Activated T-cell treated with anti-CD3 and anti-CD28 coated beads, Interleukin-2, amount 50 U/mL, for 24 hours (primary cell): ENCODE results near the gene IKZF2.
A peak's percentile ranks its signal among the peaks of the same experiment; 100 is the strongest.

Source experiments
- DNase-seq: peaks from one replicate; pipeline ENCODE4 v3.0.0-alpha.2; 2020
- H3K27ac Mint-ChIP-seq: 2 replicates; pipeline ENCODE4 v1.8.0; 2020; ENCODE audit warnings: mild to moderate bottlenecking, mixed read lengths
- H3K27me3 Mint-ChIP-seq: 2 replicates; pipeline ENCODE4 v1.8.0; 2020; ENCODE audit warnings: mixed read lengths
- H3K36me3 Mint-ChIP-seq: 2 replicates; pipeline ENCODE4 v1.8.0; 2020; ENCODE audit warnings: low read depth, mixed read lengths
- H3K4me1 Mint-ChIP-seq: 2 replicates; pipeline ENCODE4 v1.8.0; 2020; ENCODE audit warnings: low read depth, mixed read lengths
- H3K4me3 Mint-ChIP-seq: 2 replicates; pipeline ENCODE4 v1.8.0; 2020; ENCODE audit warnings: mild to moderate bottlenecking, moderate library complexity, mixed read lengths
- H3K9me3 Mint-ChIP-seq: 2 replicates; pipeline ENCODE4 v1.8.0; 2020; ENCODE audit warnings: mixed read lengths

Gene IKZF2

GRCh38 chr2:213018340-213018901, 133.0 kb downstream of the IKZF2 start:
- Mint-ChIP-seq H3K27me3 (peaks cover 14% of the 10 kb centered on the region), H3K4me1 (peaks cover 65% of the 10 kb centered on the region), H3K9me3 (peaks cover 5% of the 10 kb centered on the region), H3K36me3 (peaks cover 2% of the 10 kb centered on the region), H3K4me3 (no peak overlapping the region), H3K27ac (no peak overlapping the region)
- DNase-seq = no peak

GRCh38 chr2:213017404-213017803, 134.0 kb downstream of the IKZF2 start:
- H3K36me3 Mint-ChIP-seq = peaks cover 2% of the 10 kb centered on the region
- peaks cover 57% of the 10 kb centered on the region for H3K4me1 Mint-ChIP-seq
- H3K4me3 Mint-ChIP-seq = no peak overlapping the region

GRCh38 chr2:213016984-213017351, 134.4 kb downstream of the IKZF2 start:
- peaks cover 53% of the 10 kb centered on the region for H3K4me1 Mint-ChIP-seq
- H3K27me3 Mint-ChIP-seq = peaks cover 14% of the 10 kb centered on the region
- peaks cover 5% of the 10 kb centered on the region for H3K9me3 Mint-ChIP-seq
- H3K36me3 Mint-ChIP-seq = peaks cover 2% of the 10 kb centered on the region
- H3K4me3 Mint-ChIP-seq = no peak overlapping the region
- H3K27ac Mint-ChIP-seq = peak overlapping the region; percentile 89
- DNase-seq = no peak

More at GRCh38 chr2:213017404-213017803, 134.0 kb downstream of the IKZF2 start:
- peaks cover 5% of the 10 kb centered on the region for H3K9me3 Mint-ChIP-seq
- H3K27ac Mint-ChIP-seq = peak overlapping the region; percentile 89
- DNase-seq = no peak
- peaks cover 14% of the 10 kb centered on the region for H3K27me3 Mint-ChIP-seq

GRCh38 chr2:213016166-213016983, 135.0 kb downstream of the IKZF2 start:
- peaks cover 5% of the 10 kb centered on the region for H3K9me3 Mint-ChIP-seq
- peaks cover 2% of the 10 kb centered on the region for H3K36me3 Mint-ChIP-seq
- peak overlapping the region; percentile 15 for H3K4me3 Mint-ChIP-seq
- peak overlapping the region; percentile 89 for H3K27ac Mint-ChIP-seq
- peaks cover 14% of the 10 kb centered on the region for H3K27me3 Mint-ChIP-seq
- peaks cover 47% of the 10 kb centered on the region for H3K4me1 Mint-ChIP-seq
- no peak for DNase-seq

GRCh38 chr2:213015387-213016165, 135.8 kb downstream of the IKZF2 start:
- peaks cover 16% of the 10 kb centered on the region for H3K27me3 Mint-ChIP-seq
- peak; percentile 42 for DNase-seq
- H3K36me3 Mint-ChIP-seq = peaks cover 6% of the 10 kb centered on the region
- H3K4me1 Mint-ChIP-seq = peaks cover 45% of the 10 kb centered on the region
- peak overlapping the region; percentile 89 for H3K27ac Mint-ChIP-seq
- H3K9me3 Mint-ChIP-seq = peaks cover 5% of the 10 kb centered on the region
- H3K4me3 Mint-ChIP-seq = peak overlapping the region; percentile 35

GRCh38 chr2:213013979-213014378, 137.4 kb downstream of the IKZF2 start:
- Mint-ChIP-seq H3K4me1 (peaks cover 56% of the 10 kb centered on the region), H3K27ac (no peak overlapping the region), H3K4me3 (no peak overlapping the region), H3K36me3 (peaks cover 6% of the 10 kb centered on the region), H3K9me3 (peaks cover 5% of the 10 kb centered on the region), H3K27me3 (peaks cover 16% of the 10 kb centered on the region)
- DNase-seq = no peak

GRCh38 chr2:213011505-213011904, 139.9 kb downstream of the IKZF2 start:
- Mint-ChIP-seq H3K9me3 (peaks cover 3% of the 10 kb centered on the region), H3K4me1 (peaks cover 41% of the 10 kb centered on the region), H3K36me3 (peaks cover 6% of the 10 kb centered on the region), H3K27ac (no peak overlapping the region), H3K27me3 (peaks cover 5% of the 10 kb centered on the region), H3K4me3 (no peak overlapping the region)
- DNase-seq = no peak

GRCh38 chr2:213010106-213010779, 141.2 kb downstream of the IKZF2 start:
- Mint-ChIP-seq H3K27ac (peak overlapping the region; percentile 20), H3K4me3 (no peak overlapping the region), H3K27me3 (peaks cover 5% of the 10 kb centered on the region), H3K36me3 (peaks cover 6% of the 10 kb centered on the region), H3K4me1 (peaks cover 31% of the 10 kb centered on the region), H3K9me3 (no peaks in the 10 kb centered on the region)
- DNase-seq = no peak

GRCh38 chr2:213007290-213007838, 144.0 kb downstream of the IKZF2 start:
- H3K27ac Mint-ChIP-seq = no peak overlapping the region
- peaks cover 3% of the 10 kb centered on the region for H3K27me3 Mint-ChIP-seq
- peaks cover 24% of the 10 kb centered on the region for H3K4me1 Mint-ChIP-seq

GRCh38 chr2:213004197-213004821, 147.1 kb downstream of the IKZF2 start:
- Mint-ChIP-seq H3K4me3 (no peak overlapping the region), H3K36me3 (no peaks in the 10 kb centered on the region), H3K9me3 (no peaks in the 10 kb centered on the region), H3K27ac (no peak overlapping the region), H3K27me3 (no peaks in the 10 kb centered on the region), H3K4me1 (peaks cover 26% of the 10 kb centered on the region)
- DNase-seq = no peak

More at GRCh38 chr2:213007290-213007838, 144.0 kb downstream of the IKZF2 start:
- H3K36me3 Mint-ChIP-seq = peaks cover 4% of the 10 kb centered on the region
- H3K9me3 Mint-ChIP-seq = no peaks in the 10 kb centered on the region
- no peak for DNase-seq
- H3K4me3 Mint-ChIP-seq = no peak overlapping the region

- Mint-ChIP-seq H3K36me3 (no peaks in the 10 kb centered on the region), H3K9me3 (no peaks in the 10 kb centered on the region), H3K4me3 (no peak overlapping the region), H3K27me3 (no peaks in the 10 kb centered on the region), H3K27ac (no peak overlapping the region), H3K4me1 (peaks cover 28% of the 10 kb centered on the region)
- DNase-seq = no peak
Observed at GRCh38 chr2:213002383-213002782, 149.0 kb downstream of the IKZF2 start.

- Mint-ChIP-seq H3K27ac (no peak overlapping the region), H3K9me3 (no peaks in the 10 kb centered on the region), H3K4me3 (peak overlapping the region; percentile 31), H3K27me3 (no peaks in the 10 kb centered on the region), H3K36me3 (no peaks in the 10 kb centered on the region), H3K4me1 (peaks cover 32% of the 10 kb centered on the region)
- DNase-seq = no peak
Observed at GRCh38 chr2:213001297-213001910, 150.0 kb downstream of the IKZF2 start.

- Mint-ChIP-seq H3K27me3 (no peaks in the 10 kb centered on the region), H3K4me3 (no peak overlapping the region), H3K4me1 (peaks cover 30% of the 10 kb centered on the region), H3K9me3 (no peaks in the 10 kb centered on the region), H3K27ac (no peak overlapping the region), H3K36me3 (no peaks in the 10 kb centered on the region)
- DNase-seq = no peak
Observed at GRCh38 chr2:212998626-212999359, 152.6 kb downstream of the IKZF2 start.
